T follicular helper cell (primary cell): ENCODE data around the gene PIPOX.

Experiments used
- DNase-seq: peaks from one replicate; pipeline ENCODE4 v3.0.0-alpha.2; 2020; ENCODE audit warnings: low read depth

The PIPOX gene

GRCh38 chr17:29100296-29100695 lies 57.4 kb downstream of the PIPOX start:
- no peak for DNase-seq

GRCh38 chr17:29102046-29102445 lies 59.1 kb downstream of the PIPOX start:
- DNase-seq = no peak

GRCh38 chr17:29102741-29103181 lies 59.8 kb downstream of the PIPOX start:
- DNase-seq = no peak

GRCh38 chr17:29103341-29103740 lies 60.4 kb downstream of the PIPOX start:
- DNase-seq = no peak
